Measurements from ENCODE around the gene SLC12A9.

The SLC12A9 gene

GRCh38 chr7:100892364-100893317 lies 40.1 kb downstream of the SLC12A9 start:
- Histone ChIP-seq H3K27me3 (peaks cover 26% of the 10 kb centered on the region), H3K9me3 (no peaks in the 10 kb centered on the region), H3K4me1 (peaks cover 10% of the 10 kb centered on the region; the same call in 1 of the 2 replicates), H3K36me3 (peaks cover 17% of the 10 kb centered on the region), H3K4me3 (ENCODE audit: low read depth, low read length) (no peak overlapping the region)
- DNase-seq = no peak
- no peak for TF ChIP-seq CTCF (IDR thresholded peaks at IDR 0.05; ENCODE audit: low read depth, low read length)

GRCh38 chr7:100893318-100893895 lies 40.9 kb downstream of the SLC12A9 start:
- H3K9me3 ChIP-seq = no peaks in the 10 kb centered on the region
- H3K4me1 ChIP-seq = peaks cover 6% of the 10 kb centered on the region; the same call in 1 of the 2 replicates
- no peak overlapping the region for H3K4me3 ChIP-seq (ENCODE audit: low read depth, low read length)
- peaks cover 10% of the 10 kb centered on the region for H3K36me3 ChIP-seq
- H3K27me3 ChIP-seq = peaks cover 30% of the 10 kb centered on the region
- no peak for DNase-seq
- TF ChIP-seq CTCF (IDR thresholded peaks at IDR 0.05; ENCODE audit: low read depth, low read length) = no peak

- H3K9me3 ChIP-seq = no peaks in the 10 kb centered on the region
- H3K36me3 ChIP-seq = peaks cover 3% of the 10 kb centered on the region; the same call in 1 of the 2 replicates
- H3K27me3 ChIP-seq = peaks cover 30% of the 10 kb centered on the region
- no peak for DNase-seq
- TF ChIP-seq CTCF (IDR thresholded peaks at IDR 0.05; ENCODE audit: low read depth, low read length) = no peak
- no peak overlapping the region for H3K4me3 ChIP-seq (ENCODE audit: low read depth, low read length)
- peaks cover 3% of the 10 kb centered on the region; the same call in 1 of the 2 replicates for H3K4me1 ChIP-seq
Measured at GRCh38 chr7:100893910-100894721, 41.6 kb downstream of the SLC12A9 start.

GRCh38 chr7:100894860-100895700 lies 42.6 kb downstream of the SLC12A9 start:
- H3K36me3 ChIP-seq = no peaks in the 10 kb centered on the region
- H3K27me3 ChIP-seq = peaks cover 30% of the 10 kb centered on the region
- H3K9me3 ChIP-seq = no peaks in the 10 kb centered on the region
- H3K4me1 ChIP-seq = peaks cover 3% of the 10 kb centered on the region; the same call in 1 of the 2 replicates
- peak; percentile 72 for TF ChIP-seq CTCF (IDR thresholded peaks at IDR 0.05; ENCODE audit: low read depth, low read length)
- peak overlapping the region; percentile 48 for H3K4me3 ChIP-seq (ENCODE audit: low read depth, low read length)
- DNase-seq = peak; percentile 72

GRCh38 chr7:100895701-100895955 lies 43.1 kb downstream of the SLC12A9 start, which contains the start of gene ACHE:
Gene ACHE, minus strand, starts transcription at chr7:100895888. Its CDS starts 1,656 bp downstream, at chr7:100894232.
- Histone ChIP-seq H3K36me3 (no peaks in the 10 kb centered on the region), H3K4me3 (ENCODE audit: low read depth, low read length) (peak within 1 kb of the TSS; percentile 48), H3K4me1 (peaks cover 3% of the 10 kb centered on the region; the same call in 1 of the 2 replicates), H3K9me3 (no peaks in the 10 kb centered on the region), H3K27me3 (peaks cover 30% of the 10 kb centered on the region)
- DNase-seq = no peak
- TF ChIP-seq CTCF (IDR thresholded peaks at IDR 0.05; ENCODE audit: low read depth, low read length) = no peak

All from BE2C (cell line).